Erythroblast (primary cell): Measurements from ENCODE around the gene VSIG8.

Experiments
- DNase-seq, 2 experiments: peaks; one replicate each; lab custom pipeline; 2025; lab: John Stamatoyannopoulos, UW
- GATA1 ChIP-seq: IDR thresholded peaks from 2 replicates; pipeline ENCODE4 v1.6.1; 2011; ENCODE audit warnings: low read depth, mild to moderate bottlenecking, control low read depth, low read length, moderate library complexity
- POLR2A ChIP-seq: IDR thresholded peaks from 2 replicates; pipeline ENCODE4 v1.6.1; 2011; ENCODE audit warnings: mild to moderate bottlenecking, low read length

The VSIG8 gene

DNA sequence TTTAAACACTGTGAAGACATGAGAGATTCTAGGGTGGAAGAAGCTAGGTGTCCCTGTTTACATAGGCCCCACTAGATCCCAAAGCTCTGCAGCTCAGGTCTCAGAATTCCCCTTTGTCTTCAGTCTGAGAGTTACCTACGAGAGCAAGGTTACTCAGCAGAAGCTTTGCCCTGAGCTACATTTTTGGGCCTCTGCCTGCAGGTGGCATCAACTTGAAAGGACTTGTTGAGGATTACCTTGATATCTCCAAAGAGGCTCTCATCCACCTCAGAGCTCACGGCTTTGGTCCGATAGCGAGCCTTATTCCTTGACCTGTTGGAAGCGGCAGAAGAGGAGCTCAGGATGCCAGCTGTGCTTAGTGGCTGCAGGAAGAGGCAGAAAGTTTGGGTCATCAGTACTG lies 30.5 kb upstream of the VSIG8 start:
- DNase-seq, result no peak
- TF ChIP-seq GATA1 (no peak), POLR2A (no peak)

DNA sequence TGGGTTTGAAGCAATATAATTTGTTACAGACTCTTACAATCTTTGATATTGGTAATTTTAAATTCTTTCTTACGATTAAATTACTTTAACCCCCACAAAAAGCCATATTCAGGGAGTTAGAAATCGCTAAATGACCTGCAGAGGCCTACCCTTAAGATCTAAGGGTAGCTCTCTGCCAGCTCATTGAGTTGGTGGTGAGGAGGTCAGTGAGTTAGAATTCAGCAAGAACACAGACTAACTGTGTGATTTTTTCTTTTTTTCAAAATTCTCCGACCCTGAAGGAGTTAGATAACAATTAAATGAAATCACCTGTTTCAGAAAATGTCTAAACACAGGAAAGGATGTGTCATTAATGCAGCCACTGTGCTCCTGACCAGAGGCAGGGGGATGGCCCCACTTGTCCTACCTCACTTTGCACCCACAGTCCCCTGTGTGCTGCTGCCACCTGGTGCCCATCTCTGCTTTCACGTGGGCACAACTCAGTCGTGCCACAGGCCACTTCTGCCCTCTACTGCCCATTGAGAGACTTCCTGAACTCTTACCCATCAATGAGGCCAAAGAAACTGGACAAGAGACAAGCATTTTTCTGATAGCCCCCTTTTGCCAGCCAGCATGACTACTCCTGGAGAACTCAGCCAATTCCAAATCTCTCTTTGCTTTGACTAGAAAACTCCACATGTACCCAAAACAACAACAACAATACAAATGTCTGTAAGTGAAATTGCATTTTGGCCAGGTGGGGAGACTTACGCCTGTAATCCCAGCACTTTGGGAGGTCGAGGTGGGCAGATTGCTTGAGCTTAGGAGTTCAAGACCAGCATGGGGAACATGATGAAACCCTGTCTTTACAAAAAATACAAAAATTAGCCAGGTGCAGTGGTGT lies 29.1 kb upstream of the VSIG8 start:
- TF ChIP-seq POLR2A, result no peak
- TF ChIP-seq GATA1, result no peak
- peak; percentile 70 to 77 for DNase-seq

DNA sequence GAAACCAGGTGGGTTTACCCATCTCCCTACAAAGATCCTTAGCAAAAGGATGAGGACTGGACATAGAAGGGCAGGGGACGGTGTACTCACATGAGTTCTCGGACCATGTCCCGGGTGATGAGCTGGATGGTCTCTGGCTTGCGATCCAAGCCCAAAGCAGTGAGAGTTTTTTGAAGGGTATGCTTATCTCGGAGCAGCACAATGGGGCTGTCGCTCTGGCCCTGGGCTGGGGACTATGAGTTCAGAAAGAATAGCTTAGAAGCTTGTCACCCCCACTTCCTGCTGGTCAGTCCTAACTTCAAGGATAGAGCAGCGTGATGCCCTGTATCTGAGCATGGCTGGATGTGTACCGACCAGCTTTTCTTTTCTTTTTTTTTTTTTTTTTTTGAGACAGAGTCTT lies 27.9 kb upstream of the VSIG8 start:
- DNase-seq, result no peak
- no peak for TF ChIP-seq POLR2A
- no peak for TF ChIP-seq GATA1

- peak in 1 of 2 experiments; percentile 6 for DNase-seq
- TF ChIP-seq GATA1 (no peak), POLR2A (no peak)
These were observed 27.4 kb upstream of the VSIG8 start for GRCh38 chr1:159889821-159890252.

DNA sequence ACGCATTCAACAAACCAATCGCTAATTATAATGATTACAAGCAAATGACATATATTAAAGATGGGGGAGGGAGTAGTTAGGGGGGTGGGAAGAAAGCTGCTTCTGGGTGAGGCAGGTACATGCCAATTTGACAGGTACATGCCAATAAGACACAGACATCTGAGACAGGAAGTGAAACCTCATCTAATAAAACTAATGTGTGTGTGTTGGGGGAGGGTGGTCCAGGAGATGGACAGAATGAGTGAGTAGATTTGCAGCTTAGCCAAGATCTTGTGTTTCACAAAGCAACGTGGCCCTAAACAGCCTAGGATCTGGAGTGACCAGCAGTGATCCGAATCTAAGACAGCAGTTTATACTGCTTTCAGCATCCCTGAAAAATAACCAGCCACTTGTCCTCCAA lies 26.7 kb upstream of the VSIG8 start:
- no peak for DNase-seq
- TF ChIP-seq POLR2A, result no peak
- TF ChIP-seq GATA1, result no peak

DNA sequence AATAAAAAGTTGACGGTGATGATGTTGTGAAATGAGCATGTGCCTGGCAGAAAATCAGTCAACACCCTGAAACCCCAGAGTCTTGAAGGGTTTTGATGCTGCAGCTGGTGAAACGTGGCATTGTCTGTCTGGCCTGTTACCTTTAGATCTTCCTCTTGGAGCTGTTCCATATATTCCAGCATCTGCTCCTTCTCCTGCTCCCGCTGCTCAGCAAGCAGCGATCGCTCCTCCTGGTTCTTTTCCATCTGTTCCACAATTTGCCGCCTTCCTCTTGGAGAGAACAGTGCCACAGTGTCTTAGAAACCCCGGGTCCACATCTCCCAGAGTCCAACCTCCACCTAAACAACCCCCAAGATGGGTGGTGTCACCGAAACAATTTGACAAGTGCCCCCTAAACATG lies 21.8 kb upstream of the VSIG8 start:
- DNase-seq, result no peak
- TF ChIP-seq POLR2A (no peak), GATA1 (no peak)

GRCh38 chr1:159883134-159883533 lies 20.7 kb upstream of the VSIG8 start:
- DNase-seq, result no peak
- TF ChIP-seq GATA1 (no peak), POLR2A (no peak)

DNA sequence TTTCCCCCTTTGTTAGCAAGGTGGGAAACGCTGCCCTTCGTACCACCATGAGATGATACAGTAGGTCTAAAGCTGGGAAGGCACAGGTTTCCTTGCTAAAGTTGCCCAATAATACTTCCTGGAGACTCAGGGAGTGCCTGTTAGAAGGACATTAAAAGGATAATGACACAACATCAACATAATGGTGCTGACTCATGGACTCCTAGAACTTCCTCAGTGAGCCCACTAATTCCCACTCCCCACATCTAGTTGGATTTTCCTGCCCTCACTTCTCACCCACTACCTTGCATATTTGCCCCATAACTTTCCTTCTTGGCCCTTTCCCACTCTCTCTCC lies 20.0 kb upstream of the VSIG8 start:
- DNase-seq, result no peak
- TF ChIP-seq POLR2A (no peak), GATA1 (no peak)

DNA sequence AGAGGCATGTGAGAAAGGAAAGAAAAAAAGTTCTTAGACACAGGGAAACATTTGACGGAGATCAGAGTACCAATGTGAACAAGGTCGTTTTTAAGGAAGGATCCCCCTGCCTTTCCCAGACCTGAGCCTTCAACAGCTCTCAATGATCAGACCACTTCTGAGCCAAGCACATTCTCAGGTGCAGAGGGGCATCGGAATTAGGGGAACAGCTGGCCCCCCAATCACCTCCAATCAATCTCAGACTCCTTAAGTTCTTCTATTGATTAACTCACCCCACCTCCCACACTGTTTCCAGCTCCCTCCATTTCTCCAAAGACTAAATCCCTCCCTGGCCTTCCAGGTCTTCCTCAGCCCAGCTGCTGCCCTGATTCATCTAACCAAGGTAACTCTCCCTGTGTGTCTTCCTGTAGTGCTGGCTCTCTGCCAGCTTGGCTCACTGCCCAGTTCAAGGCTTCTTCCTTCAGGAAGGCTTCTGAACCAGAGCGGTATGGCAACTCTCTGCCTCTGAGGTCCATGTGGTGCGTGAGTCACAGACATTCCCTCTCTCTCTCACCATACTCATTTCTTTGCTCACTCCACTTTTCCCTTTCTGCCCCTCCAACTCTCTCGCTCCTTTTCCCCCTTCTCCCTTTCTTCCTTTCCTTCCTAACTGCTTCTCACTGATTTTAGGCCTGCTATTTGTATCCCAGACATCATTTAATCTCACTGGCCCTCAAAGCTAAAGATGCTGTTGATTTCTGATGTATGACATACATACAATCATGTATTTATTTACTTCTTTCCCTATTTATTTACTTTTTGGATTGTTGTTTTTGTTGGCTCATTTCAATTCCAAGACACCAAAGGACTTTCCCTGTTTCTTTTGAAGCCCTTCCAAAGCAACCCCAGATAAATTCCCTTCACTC lies 19.4 kb upstream of the VSIG8 start:
- TF ChIP-seq GATA1 (no peak), POLR2A (no peak)
- DNase-seq, result peak; percentile 20 to 69

GRCh38 chr1:159880430-159880829 lies 18.0 kb upstream of the VSIG8 start:
- peak in 1 of 2 experiments; percentile 59 for DNase-seq
- TF ChIP-seq GATA1, result no peak
- no peak for TF ChIP-seq POLR2A

DNA sequence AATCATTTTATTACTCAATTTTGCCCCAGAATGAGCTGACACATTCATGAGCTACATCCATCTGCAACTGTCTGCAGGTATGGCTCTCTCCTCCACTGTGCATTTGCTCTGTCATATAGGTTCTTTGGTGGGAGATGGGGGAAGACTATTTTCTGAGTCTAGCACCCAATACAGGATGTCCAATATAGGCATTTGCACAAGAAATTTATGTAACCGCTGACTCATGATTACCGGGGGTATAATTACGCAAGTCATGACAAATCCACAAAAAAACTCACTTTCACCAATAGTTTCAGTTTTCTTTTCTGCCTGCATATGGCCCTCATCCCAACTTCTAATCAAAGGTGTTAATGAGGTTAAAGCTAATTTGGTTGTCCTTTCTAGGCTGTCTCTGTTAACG lies 17.5 kb upstream of the VSIG8 start:
- TF ChIP-seq GATA1 (no peak), POLR2A (no peak)
- DNase-seq, result peak; percentile 60 to 82

- no peak for DNase-seq
- TF ChIP-seq POLR2A, result no peak
- TF ChIP-seq GATA1, result no peak
These were observed 16.7 kb upstream of the VSIG8 start for GRCh38 chr1:159879136-159879535.

DNA sequence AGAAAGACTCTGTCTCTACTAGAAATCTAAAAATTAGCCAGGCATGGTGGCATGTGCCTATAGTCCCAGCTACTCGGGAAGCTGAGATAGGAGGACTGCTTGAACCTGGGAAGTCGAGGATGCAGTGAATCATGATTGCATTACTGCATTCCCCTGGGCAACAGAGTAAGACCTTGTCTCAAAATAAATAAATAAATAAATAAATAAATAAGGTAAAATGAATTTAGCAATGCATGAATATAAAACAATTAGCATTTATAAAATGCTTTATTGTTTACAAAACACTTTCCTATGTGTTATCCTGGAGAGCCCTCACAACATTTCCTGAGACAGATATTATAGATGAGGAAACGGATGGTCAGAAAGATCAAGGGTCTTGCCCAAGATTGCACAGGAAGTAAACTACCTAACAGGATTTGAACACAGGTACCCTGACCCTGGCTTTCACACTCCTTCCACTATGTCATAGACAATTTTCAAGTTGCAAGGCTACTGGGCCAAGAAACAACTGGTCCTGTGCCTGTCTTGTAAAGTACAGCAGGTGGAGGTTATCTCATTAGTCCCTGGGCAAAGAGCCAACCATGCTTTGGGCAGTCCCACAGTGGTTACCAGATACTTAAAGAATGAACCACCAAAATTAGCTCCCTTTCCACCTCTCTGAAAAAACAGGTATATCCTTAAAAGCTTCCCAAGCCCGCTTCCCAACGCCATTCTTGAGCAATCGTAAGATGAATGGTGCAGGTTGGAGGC lies 15.4 kb upstream of the VSIG8 start:
- TF ChIP-seq POLR2A (no peak), GATA1 (no peak)

DNA sequence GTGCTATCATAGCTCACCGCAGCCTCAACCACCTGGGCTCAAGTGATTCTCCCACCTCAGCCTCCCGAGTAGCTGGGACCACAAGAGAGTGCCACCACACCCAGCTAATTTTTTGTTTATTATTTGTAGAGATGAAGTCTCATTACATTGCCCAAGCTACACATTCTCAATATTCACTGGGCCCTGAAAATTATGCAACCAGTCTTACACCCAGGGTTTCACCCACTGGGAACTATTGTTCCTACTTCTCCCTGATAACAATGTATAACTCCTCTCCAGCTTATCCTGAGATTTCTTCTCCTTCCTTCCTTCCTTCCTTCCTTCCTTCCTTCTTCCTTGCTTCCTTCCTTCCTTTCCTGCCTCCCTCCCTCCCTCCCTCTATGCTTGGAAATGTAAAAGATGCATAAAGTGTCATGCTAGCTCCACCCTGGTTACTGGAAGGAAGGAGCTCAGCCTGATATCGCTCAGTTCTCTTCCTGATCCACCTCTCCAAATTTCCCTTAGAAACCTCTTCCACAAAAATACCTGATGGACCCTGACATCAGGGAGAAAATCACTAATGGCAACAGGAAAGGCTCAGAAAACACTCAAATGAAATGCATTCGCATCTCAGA lies 11.2 kb upstream of the VSIG8 start:
- no peak for DNase-seq
- no peak for TF ChIP-seq GATA1
- TF ChIP-seq POLR2A, result no peak

More for the DNA sequence above, 15.4 kb upstream of the VSIG8 start:
- peak; percentile 11 to 42 for DNase-seq
